Activated CD8-positive, alpha-beta T cell treated with anti-CD3 and anti-CD28 coated beads for 36 hours (primary cell): ENCODE measurements around the gene ANKDD1B. TPM values are rescaled to one million over a fixed set of nuclear protein-coding genes. Genes with fewer than 3 reads are reported as not detected.

Experiments
- ATAC-seq: fragments of 200-7000 bp; cut with Tn5 transposase; one replicate; pipeline ENCODE4 v1.10.0; 2021; ENCODE audit warnings: mild to moderate bottlenecking, moderate library complexity
- CTCF ChIA-PET: fragments of 350-600 bp; sonication (Branson Sonifier 250); formaldehyde crosslinking; loops from one replicate; lab custom pipeline; 2021; ENCODE audit warnings: antibody characterized with exemption; lab: Charles Lee
- POLR2A ChIA-PET: fragments of 350-600 bp; sonication (Branson Sonifier 250); formaldehyde crosslinking; loops from one replicate; lab custom pipeline; 2021; ENCODE audit warnings: antibody characterized with exemption; lab: Charles Lee
- DNase-seq: peaks from one replicate; pipeline ENCODE4 v3.0.0-alpha.2; 2020
- H3K27ac Mint-ChIP-seq: one replicate; pipeline ENCODE4 v1.8.0; 2021; ENCODE audit warnings: mild to moderate bottlenecking, mixed read lengths
- H3K27me3 Mint-ChIP-seq: one replicate; pipeline ENCODE4 v1.8.0; 2021; ENCODE audit warnings: mixed read lengths
- H3K36me3 Mint-ChIP-seq: one replicate; pipeline ENCODE4 v1.8.0; 2021; ENCODE audit warnings: low read depth, mixed read lengths
- H3K4me1 Mint-ChIP-seq: one replicate; pipeline ENCODE4 v1.8.0; 2021; ENCODE audit warnings: low read depth, mixed read lengths
- H3K4me3 Mint-ChIP-seq: one replicate; pipeline ENCODE4 v1.8.0; 2021; ENCODE audit warnings: mild to moderate bottlenecking, moderate library complexity, mixed read lengths
- H3K9me3 Mint-ChIP-seq: one replicate; pipeline ENCODE4 v1.8.0; 2021; ENCODE audit warnings: mixed read lengths
- intact Hi-C: fragments of 100-400 bp; cut with micrococcal nuclease; formaldehyde crosslinking; loops from one replicate; pipeline ENCODE4 v1.10.0; 2022
- total RNA-seq, 2 experiments: library from RNA; stranded (reverse); gene quantifications; one replicate each; pipeline ENCODE4 v1.2.3, GENCODE V29; 2021
- TF ChIP-seq, protein P1 (sequence below): fragments of 200-600 bp; IDR thresholded peaks from one replicate; pipeline ENCODE4 v1.8.0; 2022; ENCODE audit warnings: antibody characterized with exemption, mild to moderate bottlenecking

The ANKDD1B gene
- total RNA-seq, 2 experiments from 2014 or later, result not detected

GRCh38 chr5:75656311-75657003 lies 45.2 kb downstream of the ANKDD1B start:
- ChIA-PET POLR2A (no interaction called here), CTCF (no interaction called here)
- DNase-seq (no peak), ATAC-seq (no peak)
- no peaks in the 10 kb centered on the region for H3K36me3 Mint-ChIP-seq
- TF ChIP-seq, protein P1, sequence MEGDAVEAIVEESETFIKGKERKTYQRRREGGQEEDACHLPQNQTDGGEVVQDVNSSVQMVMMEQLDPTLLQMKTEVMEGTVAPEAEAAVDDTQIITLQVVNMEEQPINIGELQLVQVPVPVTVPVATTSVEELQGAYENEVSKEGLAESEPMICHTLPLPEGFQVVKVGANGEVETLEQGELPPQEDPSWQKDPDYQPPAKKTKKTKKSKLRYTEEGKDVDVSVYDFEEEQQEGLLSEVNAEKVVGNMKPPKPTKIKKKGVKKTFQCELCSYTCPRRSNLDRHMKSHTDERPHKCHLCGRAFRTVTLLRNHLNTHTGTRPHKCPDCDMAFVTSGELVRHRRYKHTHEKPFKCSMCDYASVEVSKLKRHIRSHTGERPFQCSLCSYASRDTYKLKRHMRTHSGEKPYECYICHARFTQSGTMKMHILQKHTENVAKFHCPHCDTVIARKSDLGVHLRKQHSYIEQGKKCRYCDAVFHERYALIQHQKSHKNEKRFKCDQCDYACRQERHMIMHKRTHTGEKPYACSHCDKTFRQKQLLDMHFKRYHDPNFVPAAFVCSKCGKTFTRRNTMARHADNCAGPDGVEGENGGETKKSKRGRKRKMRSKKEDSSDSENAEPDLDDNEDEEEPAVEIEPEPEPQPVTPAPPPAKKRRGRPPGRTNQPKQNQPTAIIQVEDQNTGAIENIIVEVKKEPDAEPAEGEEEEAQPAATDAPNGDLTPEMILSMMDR, result no peak
- intact Hi-C loops, result no loop called here
- no peak overlapping the region for H3K27ac Mint-ChIP-seq
- peaks cover 2% of the 10 kb centered on the region for H3K4me1 Mint-ChIP-seq
- no peak overlapping the region for H3K4me3 Mint-ChIP-seq
- H3K27me3 Mint-ChIP-seq, result no peaks in the 10 kb centered on the region
- no peaks in the 10 kb centered on the region for H3K9me3 Mint-ChIP-seq

GRCh38 chr5:75659791-75660450 lies 48.7 kb downstream of the ANKDD1B start:
- TF ChIP-seq, protein P1, result no peak
- ChIA-PET CTCF (interaction anchor here (1.2 kb wide), 1 partner anchor 9 kb away, joined by 3 read pairs; no protein-coding TSS in a partner anchor), POLR2A (no interaction called here)
- DNase-seq (no peak), ATAC-seq (no peak)
- Mint-ChIP-seq H3K36me3 (no peaks in the 10 kb centered on the region), H3K4me3 (no peak overlapping the region), H3K9me3 (no peaks in the 10 kb centered on the region), H3K27ac (no peak overlapping the region), H3K27me3 (no peaks in the 10 kb centered on the region), H3K4me1 (peaks cover 2% of the 10 kb centered on the region)
- intact Hi-C loops, result loop anchor here (10.0 kb wide), 1 partner anchor 425 kb away; the partner anchor contains the start of gene ANKRD31

- H3K4me3 Mint-ChIP-seq, result no peak overlapping the region
- CTCF ChIA-PET, result interaction anchor here (1.6 kb wide), 1 partner anchor 20 kb away, joined by 3 read pairs; no protein-coding TSS in a partner anchor
- POLR2A ChIA-PET, result interaction anchor here (0.7 kb wide), 1 partner anchor 24 kb away, joined by 3 read pairs; no protein-coding TSS in a partner anchor
- no peaks in the 10 kb centered on the region for H3K9me3 Mint-ChIP-seq
- intact Hi-C loops, result loop anchor here (10.0 kb wide), 1 partner anchor 426 kb away; the partner anchor contains the start of gene ANKRD31
- H3K27ac Mint-ChIP-seq, result no peak overlapping the region
- no peaks in the 10 kb centered on the region for H3K36me3 Mint-ChIP-seq
- no peak for ATAC-seq
- peaks cover 2% of the 10 kb centered on the region for H3K4me1 Mint-ChIP-seq
- no peak for DNase-seq
- TF ChIP-seq, protein P1, result no peak
- H3K27me3 Mint-ChIP-seq, result no peaks in the 10 kb centered on the region
These were observed 49.6 kb downstream of the ANKDD1B start for GRCh38 chr5:75660678-75661465.

GRCh38 chr5:75662061-75662460 lies 50.8 kb downstream of the ANKDD1B start:
- TF ChIP-seq, protein P1, result no peak
- ChIA-PET POLR2A (interaction anchor here (0.7 kb wide), 1 partner anchor 672 kb away, joined by 3 read pairs; no protein-coding TSS in a partner anchor), CTCF (interaction anchor here (1.6 kb wide), 1 partner anchor 19 kb away, joined by 3 read pairs; no protein-coding TSS in a partner anchor)
- Mint-ChIP-seq H3K9me3 (no peaks in the 10 kb centered on the region), H3K27ac (no peak overlapping the region), H3K27me3 (no peaks in the 10 kb centered on the region), H3K36me3 (no peaks in the 10 kb centered on the region), H3K4me1 (peaks cover 2% of the 10 kb centered on the region), H3K4me3 (no peak overlapping the region)
- intact Hi-C loops, result loop anchor here (10.0 kb wide), 1 partner anchor 427 kb away; the partner anchor contains the start of gene ANKRD31
- ATAC-seq, result no peak
- no peak for DNase-seq
